Dedifferentiated amniotic fluid mesenchymal stem cell (primary cell): ENCODE measurements around the gene MYH9.

Experiments used
- DNase-seq: peaks from one replicate; pipeline ENCODE4 v3.0.0-alpha.2; 2016; ENCODE audit errors: extremely low spot score

The MYH9 gene

GRCh38 chr22:36349726-36350125 is 38.0 kb downstream of the MYH9 start:
- DNase-seq: no peak

GRCh38 chr22:36348760-36349159 is 39.0 kb downstream of the MYH9 start:
- no peak for DNase-seq

GRCh38 chr22:36347094-36347493 is 40.7 kb downstream of the MYH9 start:
- no peak for DNase-seq

GRCh38 chr22:36344106-36344827 is 43.5 kb downstream of the MYH9 start:
- no peak for DNase-seq

GRCh38 chr22:36343720-36344105 is 44.1 kb downstream of the MYH9 start:
- DNase-seq: no peak

GRCh38 chr22:36343070-36343719 is 44.6 kb downstream of the MYH9 start:
- no peak for DNase-seq

- no peak for DNase-seq
Measured at GRCh38 chr22:36341640-36342041, 46.1 kb downstream of the MYH9 start.

GRCh38 chr22:36340621-36341020 is 47.1 kb downstream of the MYH9 start:
- no peak for DNase-seq

GRCh38 chr22:36339171-36340065 is 48.3 kb downstream of the MYH9 start:
- DNase-seq: no peak

GRCh38 chr22:36337365-36338130 is 50.2 kb downstream of the MYH9 start:
- no peak for DNase-seq

- DNase-seq: no peak
Measured at GRCh38 chr22:36336246-36337182, 51.3 kb downstream of the MYH9 start.

- DNase-seq: no peak
Measured at GRCh38 chr22:36335621-36336020, 52.1 kb downstream of the MYH9 start.

GRCh38 chr22:36334821-36335603 is 52.8 kb downstream of the MYH9 start:
- DNase-seq: no peak

GRCh38 chr22:36334081-36334820 is 53.5 kb downstream of the MYH9 start:
- DNase-seq: no peak

GRCh38 chr22:36333644-36334043 is 54.1 kb downstream of the MYH9 start:
- no peak for DNase-seq

- DNase-seq: no peak
Measured at GRCh38 chr22:36332623-36333332, 55.0 kb downstream of the MYH9 start.

- DNase-seq: no peak
Measured at GRCh38 chr22:36331912-36332622, 55.7 kb downstream of the MYH9 start.
